ENCODE data around the gene VGLL3.

- no peak for TF ChIP-seq STAT1 (IDR thresholded peaks at IDR 0.05; ENCODE audit: unreplicated experiment)
- no peak for TF ChIP-seq EZH2 (IDR thresholded peaks at IDR 0.05; ENCODE audit: low read depth, unreplicated experiment)
Measured at GRCh38 chr3:86996261-86996955, 5.5 kb upstream of the VGLL3 start.

Measured in GM23338 (cell line).